ENCODE results near the gene NUP153. TPM values are rescaled to one million over a fixed set of nuclear protein-coding genes. Genes with fewer than 3 reads are reported as not detected.

The NUP153 gene
- total RNA-seq, 1 experiment from 2014 or later, result 67.0 TPM

- ChIA-PET POLR2A (no interaction called here), CTCF (interaction anchor here (0.9 kb wide), 1 partner anchor 100 kb away, joined by 3 read pairs; no protein-coding TSS in a partner anchor)
- ATAC-seq, result no peak
Measured at GRCh38 chr6:17684134-17684533, 22.6 kb downstream of the NUP153 start.

More at GRCh38 chr6:17684134-17684533, 22.6 kb downstream of the NUP153 start:
- peaks cover 53% of the 10 kb centered on the region for H3K36me3 Mint-ChIP-seq
- no peak for DNase-seq (ENCODE audit: low spot score)
- 0 out of 2 replicates have a peak overlapping the region, but pooled peaks have one; percentile 9 for H3K27ac Mint-ChIP-seq
- peaks cover 4% of the 10 kb centered on the region; the same call in 1 of the 2 replicates for H3K9me3 Mint-ChIP-seq
- H3K4me3 Mint-ChIP-seq, result no peak overlapping the region
- H3K4me1 Mint-ChIP-seq, result peaks cover 42% of the 10 kb centered on the region
- no peaks in the 10 kb centered on the region for H3K27me3 Mint-ChIP-seq (ENCODE audit: low read depth)
- TF ChIP-seq AFF4 (CRISPR knock-in tag; IDR thresholded peaks at IDR 0.05; ENCODE audit: borderline replicate concordance) (no peak), CREB1 (CRISPR knock-in tag; IDR thresholded peaks at IDR 0.05) (no peak), STAT6 (CRISPR knock-in tag; conservative IDR thresholded peaks at IDR 0.05; ENCODE audit: low read depth) (no peak), ZBTB43 (CRISPR knock-in tag; IDR thresholded peaks at IDR 0.05) (no peak), IRF1 (CRISPR knock-in tag; IDR thresholded peaks at IDR 0.05) (no peak), NFYB (CRISPR knock-in tag; conservative IDR thresholded peaks at IDR 0.05; ENCODE audit: low read depth) (no peak), NR1H2 (CRISPR knock-in tag; IDR thresholded peaks at IDR 0.05) (no peak), ARID4B (CRISPR knock-in tag; IDR thresholded peaks at IDR 0.05; ENCODE audit: borderline replicate concordance) (no peak), IRF2 (CRISPR knock-in tag; IDR thresholded peaks at IDR 0.05; ENCODE audit: borderline replicate concordance, low read depth) (no peak), ATF1 (CRISPR knock-in tag; IDR thresholded peaks at IDR 0.05) (no peak), HMGXB4 (CRISPR knock-in tag; IDR thresholded peaks at IDR 0.05) (no peak), ZNF423 (CRISPR knock-in tag; IDR thresholded peaks at IDR 0.05) (no peak)

Measured in WTC11 (cell line).